Esophagus muscularis mucosa (tissue), 4 donors: ENCODE results near the gene CLTA. TPM values are rescaled to one million over a fixed set of nuclear protein-coding genes. Genes with fewer than 3 reads are reported as not detected.
A peak's percentile ranks its signal among the peaks of the same experiment; 100 is the strongest.

ENCODE experiments used
- DNase-seq: peaks from one replicate; pipeline ENCODE4 v3.0.0-alpha.2; 2017; ENCODE audit errors: extremely low spot score
- H3K27ac ChIP-seq, 4 donors: fragments of 200-600 bp; sonication (generic); replicated peaks in 1 of 4; 1 replicate in 3 of 4; 2 replicates in 1 of 4; pipeline ENCODE4 v1.5.1; 2016 to 2019; ENCODE audit warnings: mild to moderate bottlenecking in 1 of 4
- H3K27me3 ChIP-seq, 4 donors: fragments of 200-600 bp; sonication (generic); one replicate each; pipeline versions ENCODE4 v1.5.1 to v1.6.0; 2016 to 2019
- H3K36me3 ChIP-seq, 4 donors: fragments of 200-600 bp; sonication (generic); one replicate each; pipeline ENCODE4 v1.5.1; 2016 to 2019
- H3K4me1 ChIP-seq, 4 donors: fragments of 200-600 bp; sonication (generic); one replicate each; pipeline ENCODE4 v1.5.1; 2016 to 2019
- H3K4me3 ChIP-seq, 4 donors: fragments of 200-600 bp; sonication (generic); 1 replicate in 2 of 4; 2 replicates in 2 of 4; pipeline ENCODE4 v1.5.1; 2016 to 2019; ENCODE audit warnings: mild to moderate bottlenecking in 4 of 4, moderate library complexity in 1 of 4
- H3K9me3 ChIP-seq, 4 donors: fragments of 200-600 bp; sonication (generic); 1 replicate in 3 of 4; 2 replicates in 1 of 4; pipeline ENCODE4 v1.5.1; 2016 to 2019
- CTCF ChIP-seq, 3 experiments: fragments of 200-600 bp in 2 of 3; fragments of 450-650 bp in 1 of 3; sonication (generic) in 2 of 3; IDR thresholded peaks; one replicate each; pipeline ENCODE4 v1.5.1; 2017 to 2019; ENCODE audit warnings: antibody characterized with exemption in 3 of 3, mild to moderate bottlenecking in 2 of 3, moderate library complexity in 1 of 3
- EP300 ChIP-seq: sonication (generic); formaldehyde crosslinking; IDR thresholded peaks from one replicate; pipeline ENCODE4 v1.6.1; 2017; ENCODE audit warnings: antibody characterized with exemption
- POLR2A ChIP-seq: fragments of 450-650 bp; IDR thresholded peaks from one replicate; pipeline ENCODE4 v1.6.1; 2017; ENCODE audit warnings: antibody characterized with exemption, moderate library complexity, mild to moderate bottlenecking, low read depth
- POLR2AphosphoS5 ChIP-seq, 2 donors: sonication (generic); formaldehyde crosslinking; IDR thresholded peaks; one replicate each; pipeline ENCODE4 v1.6.1; 2017; ENCODE audit warnings: antibody characterized with exemption in 2 of 2
- WGBS: methylation state at CpG from one replicate; pipeline ENCODE4 v1.1.5; 2018; 5-methylcytosine and 5-hydroxymethylcytosine counted together
- intact Hi-C: fragments of 100-400 bp; cut with DNase I; formaldehyde crosslinking; loops from one replicate; pipeline ENCODE4 v1.15.1; 2023
- total RNA-seq, 4 donors: library from RNA; depleted of rRNA; stranded (reverse); fragments of >200 nt; gene quantifications; one replicate each; pipeline versions ENCODE4 v1.1.0 to v1.2.1, GENCODE V29; 2016

CLTA gene
- total RNA-seq, 4 donors from 2014 or later: 125 to 178 (median 159) TPM

- TF ChIP-seq POLR2A (no peak), CTCF (IDR thresholded peaks at IDR 0.05) (no peak), POLR2AphosphoS5 (IDR thresholded peaks at IDR 0.05) (no peak), EP300 (no peak)
- intact Hi-C loops: loop anchor here (1.0 to 5.0 kb wide), 3 partner anchors 25 to 62 kb away; no protein-coding TSS in a partner anchor
These were observed 24.9 kb upstream of the CLTA start for GRCh38 chr9:36165826-36166167.

GRCh38 chr9:36166168-36166927 is 24.4 kb upstream of the CLTA start:
- H3K4me1 ChIP-seq: peaks cover 16 to 58% (median 57%) of the 10 kb centered on the region in 4 donors
- peaks cover 0 to 6% (median 0%) of the 10 kb centered on the region in 4 donors for H3K36me3 ChIP-seq
- DNase-seq: peak; percentile 96
- TF ChIP-seq CTCF (IDR thresholded peaks at IDR 0.05) (peak; percentile 82 to 96 (median 94)), POLR2A (no peak), POLR2AphosphoS5 (IDR thresholded peaks at IDR 0.05) (peak; percentile 57 to 70), EP300 (no peak)
- intact Hi-C loops: loop anchor here (1.0 to 5.0 kb wide), 3 partner anchors 26 to 63 kb away; no protein-coding TSS in a partner anchor
- WGBS: 2% methylated on average over 13 of the region's 58 CpGs
- peak overlapping the region; percentile 56 to 67 (median 65) for H3K4me3 ChIP-seq
- no peaks in the 10 kb centered on the region for H3K27me3 ChIP-seq
- peak overlapping the region; percentile 80 to 88 (median 87) for H3K27ac ChIP-seq
- no peaks in the 10 kb centered on the region for H3K9me3 ChIP-seq

More at GRCh38 chr9:36165826-36166167, 24.9 kb upstream of the CLTA start:
- no peaks in the 10 kb centered on the region for H3K9me3 ChIP-seq
- H3K4me3 ChIP-seq: peak overlapping the region; percentile 56 to 67 (median 65)
- H3K36me3 ChIP-seq: peaks cover 0 to 6% (median 0%) of the 10 kb centered on the region in 4 donors
- no peaks in the 10 kb centered on the region for H3K27me3 ChIP-seq
- WGBS: 14% methylated on average over 12 of the region's 12 CpGs
- no peak for DNase-seq
- peaks cover 16 to 64% (median 62%) of the 10 kb centered on the region in 4 donors for H3K4me1 ChIP-seq
- peak overlapping the region; percentile 80 to 88 (median 87) for H3K27ac ChIP-seq

GRCh38 chr9:36169166-36169565 is 21.6 kb upstream of the CLTA start, which contains the start of gene CCIN:
Gene CCIN (plus strand): TSS chr9:36169388. CDS start chr9:36169503, 115 bp downstream.
- no peaks in the 10 kb centered on the region for H3K27me3 ChIP-seq
- peaks cover 7 to 30% (median 30%) of the 10 kb centered on the region in 4 donors for H3K4me1 ChIP-seq
- DNase-seq: no peak
- H3K4me3 ChIP-seq: no peak within 1 kb of the TSS
- 81% methylated on average over 5 of the region's 6 CpGs for WGBS
- H3K9me3 ChIP-seq: no peaks in the 10 kb centered on the region
- H3K36me3 ChIP-seq: no peaks in the 10 kb centered on the region
- intact Hi-C loops: loop anchor here (5.0 kb wide), 1 partner anchor 37 kb away; no protein-coding TSS in a partner anchor
- H3K27ac ChIP-seq: no peak within 1 kb of the TSS
- no peak for TF ChIP-seq POLR2AphosphoS5 (IDR thresholded peaks at IDR 0.05)
- no peak for TF ChIP-seq POLR2A
- TF ChIP-seq CTCF (IDR thresholded peaks at IDR 0.05): no peak
- TF ChIP-seq EP300: no peak

- DNase-seq: no peak
- no peaks in the 10 kb centered on the region for H3K27me3 ChIP-seq
- H3K9me3 ChIP-seq: no peaks in the 10 kb centered on the region
- no peak for TF ChIP-seq EP300
- TF ChIP-seq POLR2A: no peak
- no peak for TF ChIP-seq CTCF (IDR thresholded peaks at IDR 0.05)
- TF ChIP-seq POLR2AphosphoS5 (IDR thresholded peaks at IDR 0.05): no peak
- H3K36me3 ChIP-seq: no peaks in the 10 kb centered on the region
- H3K4me1 ChIP-seq: peaks cover 7 to 26% (median 24%) of the 10 kb centered on the region in 4 donors
- no peak overlapping the region for H3K27ac ChIP-seq
- H3K4me3 ChIP-seq: no peak overlapping the region
- 95% methylated on average over 17 of the region's 17 CpGs for WGBS
- intact Hi-C loops: loop anchor here (5.0 kb wide), 1 partner anchor 37 kb away; no protein-coding TSS in a partner anchor
These were observed 21.0 kb upstream of the CLTA start for GRCh38 chr9:36169708-36170107.
